HCT116 (cell line): Measurements from ENCODE around the gene MST1R. TPM values are rescaled to one million over a fixed set of nuclear protein-coding genes. Genes with fewer than 3 reads are reported as not detected.
A peak's percentile ranks its signal among the peaks of the same experiment; 100 is the strongest.

ENCODE experiments used
- ATAC-seq: fragments of 200-7000 bp; cut with Tn5 transposase; 2 replicates; pipeline ENCODE4 v1.9.1; 2020; ENCODE audit warnings: mild to moderate bottlenecking, moderate library complexity
- BruUV-seq: library from RNA; stranded (reverse); fragments of 400-500 nt; replicated peaks from 2 replicates; lab custom pipeline; 2021; lab: Mats Ljungman, UMichigan
- CTCF ChIA-PET: fragments of 300-600 bp; sonication (Branson Sonifier 250); formaldehyde crosslinking; loops from one replicate; lab custom pipeline; 2021; ENCODE audit warnings: antibody characterized with exemption; lab: Charles Lee
- POLR2A ChIA-PET: fragments of 300-600, 350-600 bp; sonication (Branson Sonifier 250); formaldehyde crosslinking; loops from one replicate; lab custom pipeline; 2021; ENCODE audit warnings: antibody characterized with exemption; lab: Charles Lee
- RAD21 ChIA-PET, 2 experiments: fragments of 300-600 bp; sonication (Branson Sonifier 250); formaldehyde crosslinking; loops; one replicate each; lab custom pipeline; 2023; ENCODE audit warnings: low total read pairs in 2 of 2; ENCODE audit not compliant: uncharacterized antibody in 2 of 2, unreplicated experiment in 2 of 2, low non-redundant PET in 1 of 2; lab: Charles Lee
- DNase-seq: peaks from one replicate; pipeline ENCODE4 v3.0.0-alpha.2; 2010; ENCODE audit warnings: low read depth, low spot score
- H2AFZ ChIP-seq: fragments of 200-600 bp; shearing (Covaris generic), sonication (generic); 2 replicates; pipeline ENCODE4 v1.6.1; 2017; ENCODE audit warnings: low read depth, mixed run types, mixed read lengths, antibody characterized with exemption, low read length; ENCODE audit not compliant: poor library complexity, severe bottlenecking
- H3K27ac ChIP-seq: 2 replicates; pipeline ENCODE4 v1.5.1; 2012; ENCODE audit warnings: low read depth, low read length
- H3K27me3 ChIP-seq: fragments of 200-600 bp; sonication (generic); 2 replicates; pipeline ENCODE4 v1.6.1; 2016; ENCODE audit warnings: mixed run types, low read length, mixed read lengths; ENCODE audit not compliant: insufficient read depth
- H3K36me3 ChIP-seq, 2 experiments: fragments of 200-500 bp in 1 of 2; fragments of 200-600 bp in 1 of 2; sonication (Bioruptor generic) in 1 of 2; sonication (generic) in 1 of 2; 2 replicates each; pipeline versions ENCODE4 v1.5.1 to v1.6.1; 2014 to 2016; ENCODE audit warnings: low read length in 2 of 2, inconsistent platforms in 1 of 2, mixed read lengths in 1 of 2, mixed run types in 1 of 2; ENCODE audit not compliant: insufficient read depth in 2 of 2, control insufficient read depth in 1 of 2
- H3K4me1 ChIP-seq, 2 experiments: fragments of 200-600 bp in 1 of 2; sonication (generic) in 1 of 2; 2 replicates each; pipeline versions ENCODE4 v1.5.1 to v1.6.1; 2012 to 2017; ENCODE audit warnings: low read length in 2 of 2, inconsistent platforms in 1 of 2, mild to moderate bottlenecking in 1 of 2, mixed read lengths in 1 of 2, mixed run types in 1 of 2, moderate library complexity in 1 of 2; ENCODE audit not compliant: insufficient read depth in 2 of 2, control insufficient read depth in 1 of 2
- H3K4me2 ChIP-seq: fragments of 200-600 bp; sonication (generic); 2 replicates; pipeline ENCODE4 v1.6.1; 2017; ENCODE audit warnings: mixed run types, low read length, mixed read lengths
- H3K4me3 ChIP-seq, 2 experiments: fragments of 200-600 bp in 1 of 2; sonication (generic) in 1 of 2; replicated peaks in 1 of 2; 2 replicates each; pipeline ENCODE4 v1.5.1; 2011 to 2016; ENCODE audit warnings: low read length in 2 of 2, control low read depth in 1 of 2, low read depth in 1 of 2, mild to moderate bottlenecking in 1 of 2, mixed read lengths in 1 of 2, mixed run types in 1 of 2
- H3K79me2 ChIP-seq: fragments of 200-600 bp; sonication (generic); 2 replicates; pipeline ENCODE4 v1.6.1; 2017; ENCODE audit warnings: mild to moderate bottlenecking, mixed run types, low read length, moderate library complexity, mixed read lengths; ENCODE audit not compliant: insufficient read depth
- H3K9ac ChIP-seq: fragments of 200-600 bp; sonication (generic); 2 replicates; pipeline ENCODE4 v1.6.1; 2016; ENCODE audit warnings: low read length, mixed read lengths
- H3K9me2 ChIP-seq: fragments of 200-600 bp; sonication (generic), shearing (Covaris generic); 2 replicates; pipeline ENCODE4 v1.6.1; 2017; ENCODE audit warnings: mixed run types, mild to moderate bottlenecking, moderate library complexity; ENCODE audit not compliant: insufficient read depth
- H3K9me3 ChIP-seq, 2 experiments: fragments of 200-500 bp in 1 of 2; fragments of 200-600 bp in 1 of 2; sonication (Bioruptor generic) in 1 of 2; sonication (generic) in 1 of 2; 2 replicates each; pipeline ENCODE4 v1.6.1; 2014 to 2017; ENCODE audit warnings: low read length in 2 of 2, mixed read lengths in 2 of 2, inconsistent platforms in 1 of 2, low read depth in 1 of 2, mild to moderate bottlenecking in 1 of 2, mixed run types in 1 of 2, moderate library complexity in 1 of 2; ENCODE audit not compliant: control insufficient read depth in 1 of 2, insufficient read depth in 1 of 2
- H4K20me1 ChIP-seq: fragments of 200-600 bp; sonication (generic), shearing (Covaris generic); 2 replicates; pipeline ENCODE4 v1.6.1; 2017; ENCODE audit warnings: mixed run types, mild to moderate bottlenecking, moderate library complexity; ENCODE audit not compliant: insufficient read depth
- ATF3 ChIP-seq: IDR thresholded peaks from 2 replicates; pipeline ENCODE4 v1.6.1; 2012
- RAD21 ChIP-seq: IDR thresholded peaks from 2 replicates; pipeline ENCODE4 v1.6.1; 2012; ENCODE audit warnings: low read depth, mild to moderate bottlenecking
- REST ChIP-seq: IDR thresholded peaks from 2 replicates; pipeline ENCODE4 v1.6.1; 2012; ENCODE audit warnings: low read depth
- SP1 ChIP-seq: IDR thresholded peaks from 2 replicates; pipeline ENCODE4 v1.6.1; 2012; ENCODE audit warnings: low read depth
- TCF7L2 ChIP-seq: IDR thresholded peaks from 2 replicates; pipeline ENCODE4 v1.7.0; 2011; ENCODE audit warnings: borderline replicate concordance, inconsistent platforms; ENCODE audit not compliant: insufficient read depth, insufficient read length; ENCODE audit errors: extremely low read depth
- intact Hi-C: fragments of 100-400 bp; cut with micrococcal nuclease; formaldehyde crosslinking; loops from 2 replicates; pipeline ENCODE4 v1.10.0; 2022
- total RNA-seq: library from RNA; stranded (reverse); gene quantifications from one replicate; pipeline ENCODE4 v1.2.1, GENCODE V29; 2021; ENCODE audit not compliant: unreplicated experiment

The MST1R gene
- total RNA-seq, 1 experiment from 2014 or later = 113 TPM

GRCh38 chr3:49842843-49843517, 60.7 kb downstream of the MST1R start:
- BruUV-seq = no TSS peak
- no peak for ATAC-seq

More at GRCh38 chr3:49842843-49843517, 60.7 kb downstream of the MST1R start:
- CTCF ChIA-PET = interaction anchor here (2.8 kb wide), 1 partner anchor 40 kb away, joined by 13 read pairs; the partner anchor contains the start of gene INKA1
- H3K4me3 ChIP-seq = no peak overlapping the region
- H3K36me3 ChIP-seq = peaks cover 18 to 36% of the 10 kb centered on the region in 2 experiments; a peak in 3 of 4 replicates
- H3K9ac ChIP-seq = no peak overlapping the region
- no peaks in the 10 kb centered on the region for H3K9me2 ChIP-seq
- TF ChIP-seq RAD21 (no peak), TCF7L2 (peak; percentile 33), REST (no peak), ATF3 (no peak), SP1 (no peak)
- TF ChIP-seq, all 23 proteins: peak for 1
- Histone ChIP-seq H3K27ac (no peak overlapping the region), H3K27me3 (no peaks in the 10 kb centered on the region), H3K79me2 (peaks cover under 1% of the 10 kb centered on the region; the same call in 1 of the 2 replicates), H3K4me2 (no peak overlapping the region), H3K9me3 (no peaks in the 10 kb centered on the region), H3K4me1 (peaks cover 4 to 10% of the 10 kb centered on the region in 2 experiments; a peak in 1 of 4 replicates), H4K20me1 (no peaks in the 10 kb centered on the region; the same call in 1 of the 2 replicates), H2AFZ (no peak overlapping the region)
- POLR2A ChIA-PET = no interaction called here
- DNase-seq = no peak
- RAD21 ChIA-PET = interaction anchor here in 1 of 2 experiments (0.5 kb wide), 1 partner anchor 35 kb away, joined by 5 read pairs; no protein-coding TSS in a partner anchor
- intact Hi-C loops = no loop called here
